ENCODE data around the gene GTF3C4. TPM values are rescaled to one million over a fixed set of nuclear protein-coding genes. Genes with fewer than 3 reads are reported as not detected.

The GTF3C4 gene
- total RNA-seq, 1 donor from 2014 or later: 41.9 TPM

GRCh38 chr9:132730054-132731033, 60.1 kb downstream of the GTF3C4 start:
- H3K4me3 Mint-ChIP-seq: no peak overlapping the region
- no peaks in the 10 kb centered on the region for H3K9me3 Mint-ChIP-seq
- H3K27ac Mint-ChIP-seq (ENCODE audit: unreplicated experiment): no peak overlapping the region
- H3K4me1 Mint-ChIP-seq: peaks cover 20% of the 10 kb centered on the region
- no peaks in the 10 kb centered on the region for H3K36me3 Mint-ChIP-seq (ENCODE audit: low read depth)
- no peaks in the 10 kb centered on the region for H3K27me3 Mint-ChIP-seq (ENCODE audit: low read depth)
- TF ChIP-seq CTCF (conservative IDR thresholded peaks at IDR 0.05): no peak
- no peak for DNase-seq (ENCODE audit: low read depth, low spot score)

GRCh38 chr9:132731230-132731629, 61.0 kb downstream of the GTF3C4 start:
- no peaks in the 10 kb centered on the region for H3K9me3 Mint-ChIP-seq
- no peaks in the 10 kb centered on the region for H3K36me3 Mint-ChIP-seq (ENCODE audit: low read depth)
- H3K4me1 Mint-ChIP-seq: peaks cover 20% of the 10 kb centered on the region
- H3K4me3 Mint-ChIP-seq: no peak overlapping the region
- DNase-seq (ENCODE audit: low read depth, low spot score): no peak
- no peak for TF ChIP-seq CTCF (conservative IDR thresholded peaks at IDR 0.05)
- no peaks in the 10 kb centered on the region for H3K27me3 Mint-ChIP-seq (ENCODE audit: low read depth)
- no peak overlapping the region for H3K27ac Mint-ChIP-seq (ENCODE audit: unreplicated experiment)

- no peak overlapping the region for H3K4me3 Mint-ChIP-seq
- TF ChIP-seq CTCF (conservative IDR thresholded peaks at IDR 0.05): no peak
- H3K27ac Mint-ChIP-seq (ENCODE audit: unreplicated experiment): no peak overlapping the region
- peaks cover 11% of the 10 kb centered on the region for H3K4me1 Mint-ChIP-seq
- no peak for DNase-seq (ENCODE audit: low read depth, low spot score)
- H3K36me3 Mint-ChIP-seq (ENCODE audit: low read depth): no peaks in the 10 kb centered on the region
- H3K27me3 Mint-ChIP-seq (ENCODE audit: low read depth): no peaks in the 10 kb centered on the region
- H3K9me3 Mint-ChIP-seq: no peaks in the 10 kb centered on the region
Measured at GRCh38 chr9:132732326-132733259, 62.3 kb downstream of the GTF3C4 start.

GRCh38 chr9:132733260-132733815, 63.1 kb downstream of the GTF3C4 start:
- DNase-seq (ENCODE audit: low read depth, low spot score): no peak
- H3K4me3 Mint-ChIP-seq: no peak overlapping the region
- no peak overlapping the region for H3K27ac Mint-ChIP-seq (ENCODE audit: unreplicated experiment)
- no peaks in the 10 kb centered on the region for H3K36me3 Mint-ChIP-seq (ENCODE audit: low read depth)
- TF ChIP-seq CTCF (conservative IDR thresholded peaks at IDR 0.05): no peak
- H3K4me1 Mint-ChIP-seq: peaks cover 11% of the 10 kb centered on the region
- no peaks in the 10 kb centered on the region for H3K9me3 Mint-ChIP-seq
- H3K27me3 Mint-ChIP-seq (ENCODE audit: low read depth): no peaks in the 10 kb centered on the region

- H3K4me1 Mint-ChIP-seq: peaks cover 18% of the 10 kb centered on the region
- no peaks in the 10 kb centered on the region for H3K9me3 Mint-ChIP-seq
- H3K36me3 Mint-ChIP-seq (ENCODE audit: low read depth): no peaks in the 10 kb centered on the region
- no peak overlapping the region for H3K4me3 Mint-ChIP-seq
- DNase-seq (ENCODE audit: low read depth, low spot score): no peak
- no peak overlapping the region for H3K27ac Mint-ChIP-seq (ENCODE audit: unreplicated experiment)
- TF ChIP-seq CTCF (conservative IDR thresholded peaks at IDR 0.05): no peak
- H3K27me3 Mint-ChIP-seq (ENCODE audit: low read depth): peaks cover 41% of the 10 kb centered on the region
Measured at GRCh38 chr9:132739710-132740310, 69.5 kb downstream of the GTF3C4 start.
